DMS 273 (cell line): Measurements from ENCODE around the gene LRRC8D.
A peak's percentile ranks its signal among the peaks of the same experiment; 100 is the strongest.
"Not testable (repeated sequence)": the region's sequence is repeated elsewhere in the genome, so short reads cannot be mapped to it uniquely, and the experiment has no call there.

Source experiments
- DNase-seq: peaks from one replicate; lab custom pipeline; 2025; ENCODE audit not compliant: unreplicated experiment; lab: John Stamatoyannopoulos, UW

The LRRC8D gene

GRCh38 chr1:89908672-89909436 lies 88.0 kb downstream of the LRRC8D start:
- DNase-seq, result peak; percentile 36

DNA sequence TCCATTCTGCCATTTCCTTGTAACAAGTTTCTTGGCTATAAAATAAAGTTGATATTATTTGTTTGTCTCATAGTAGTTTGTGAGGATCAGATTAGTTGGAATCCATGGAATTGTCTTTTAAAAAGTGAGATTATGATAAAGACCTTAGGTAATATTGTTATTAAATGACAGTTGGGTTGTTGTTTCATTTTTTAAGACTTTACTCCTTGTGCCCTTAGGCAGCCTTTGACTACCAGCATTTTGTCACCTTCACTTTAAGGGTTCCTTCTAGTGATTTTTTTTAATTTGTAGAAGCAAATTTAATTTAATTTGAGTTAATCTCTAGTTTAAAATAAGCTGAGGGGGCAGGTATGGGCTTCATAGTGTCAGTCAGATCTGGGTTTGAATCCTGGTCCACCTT lies 89.4 kb downstream of the LRRC8D start:
- DNase-seq, result no peak

DNA sequence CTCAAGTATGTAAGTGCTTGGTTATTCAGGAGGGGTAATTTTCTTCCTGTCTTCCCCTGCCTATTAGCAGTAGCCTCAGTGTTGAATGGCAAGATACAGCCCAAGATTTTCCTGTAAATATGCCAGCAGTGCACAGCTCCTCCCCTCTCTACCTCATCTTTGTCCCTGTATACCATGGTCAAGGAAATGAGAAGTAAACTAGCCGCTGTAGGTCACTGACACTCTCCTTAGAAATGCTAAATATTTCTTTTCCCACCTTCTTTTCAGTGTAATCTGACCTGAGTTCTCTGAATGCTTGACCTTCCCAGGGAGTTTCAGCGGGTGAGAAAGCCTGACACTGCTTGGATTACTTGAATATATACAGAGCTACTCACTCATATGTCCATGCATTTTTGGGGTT lies 89.9 kb downstream of the LRRC8D start:
- peak; percentile 5 for DNase-seq

GRCh38 chr1:89911191-89911991 lies 90.6 kb downstream of the LRRC8D start:
- DNase-seq, result no peak

DNA sequence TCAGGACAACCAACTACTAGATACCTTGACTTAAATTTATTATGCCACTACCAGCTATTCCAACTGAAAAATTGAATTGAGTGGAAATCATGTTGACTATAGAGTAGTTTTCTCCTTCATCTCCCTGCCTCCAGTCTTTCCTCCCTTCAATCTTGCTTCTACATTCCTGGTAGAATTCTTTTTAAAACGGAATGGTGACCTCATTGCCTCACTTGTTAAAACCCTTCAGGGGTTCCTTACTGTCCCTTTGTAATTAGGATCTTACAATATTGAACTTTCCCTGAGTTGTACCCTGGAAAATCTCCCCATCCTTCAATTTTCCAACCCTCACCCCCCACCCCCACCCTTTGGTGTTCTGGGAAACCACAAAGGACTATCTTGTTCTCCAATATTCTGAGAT lies 91.2 kb downstream of the LRRC8D start:
- no peak for DNase-seq

GRCh38 chr1:89913353-89914095 lies 92.7 kb downstream of the LRRC8D start:
- no peak for DNase-seq

GRCh38 chr1:89917353-89917752 lies 96.5 kb downstream of the LRRC8D start:
- DNase-seq, result peak; percentile 33

DNA sequence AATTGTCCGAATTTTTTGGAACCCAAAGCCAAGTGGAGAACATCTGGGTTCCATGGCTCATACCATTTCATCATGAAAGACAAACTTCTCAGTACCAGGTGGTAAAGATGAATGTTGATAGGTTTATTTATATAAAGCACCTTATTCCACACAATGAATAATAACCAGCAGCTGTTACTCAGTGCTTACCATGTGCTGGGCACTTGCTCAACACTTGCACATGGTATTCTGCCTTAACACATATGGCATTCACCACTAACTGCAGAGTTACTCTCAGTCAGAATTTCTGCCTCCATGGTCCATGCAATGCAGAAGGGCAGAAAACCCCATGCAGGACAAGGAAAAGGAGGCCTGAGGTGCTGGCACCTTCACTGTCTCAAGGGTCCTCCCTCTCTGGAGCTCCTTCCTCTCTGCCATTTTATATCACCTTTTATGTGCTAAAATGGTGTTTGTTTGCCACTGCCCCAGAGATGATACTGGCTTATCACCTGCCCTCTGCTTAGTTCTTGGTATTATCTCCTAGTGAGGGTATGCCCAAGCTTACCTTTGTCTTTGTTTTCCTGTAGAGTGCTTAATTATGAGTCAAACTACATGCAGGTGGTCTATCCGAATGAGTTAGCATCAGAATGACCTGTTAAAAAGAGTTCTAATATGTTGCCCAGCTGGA lies 97.4 kb downstream of the LRRC8D start:
- peak; percentile 95 for DNase-seq

GRCh38 chr1:89918794-89919155 lies 97.9 kb downstream of the LRRC8D start:
- DNase-seq, result peak; percentile 38

DNA sequence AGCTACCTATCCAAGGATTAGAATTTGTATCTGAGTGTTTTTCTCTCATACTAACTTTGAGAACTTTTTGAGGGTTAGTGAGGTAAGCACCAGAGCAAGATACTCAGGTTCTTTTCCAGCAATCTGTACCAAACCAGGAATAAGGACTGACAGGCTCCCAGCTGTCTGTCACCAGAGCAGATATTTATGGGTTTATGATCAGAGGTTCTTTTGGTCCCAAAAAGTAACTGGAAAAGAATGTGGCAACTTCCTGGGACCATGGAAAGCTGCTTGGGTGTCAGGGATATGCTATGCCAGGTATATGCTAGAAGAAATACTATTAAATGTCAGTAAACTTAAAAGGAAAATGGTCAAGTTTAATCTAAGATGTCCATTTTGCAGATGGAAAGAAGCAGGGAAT lies 98.3 kb downstream of the LRRC8D start:
- no peak for DNase-seq

- no peak for DNase-seq
These were observed 102.1 kb downstream of the LRRC8D start for GRCh38 chr1:89922911-89923310.

DNA sequence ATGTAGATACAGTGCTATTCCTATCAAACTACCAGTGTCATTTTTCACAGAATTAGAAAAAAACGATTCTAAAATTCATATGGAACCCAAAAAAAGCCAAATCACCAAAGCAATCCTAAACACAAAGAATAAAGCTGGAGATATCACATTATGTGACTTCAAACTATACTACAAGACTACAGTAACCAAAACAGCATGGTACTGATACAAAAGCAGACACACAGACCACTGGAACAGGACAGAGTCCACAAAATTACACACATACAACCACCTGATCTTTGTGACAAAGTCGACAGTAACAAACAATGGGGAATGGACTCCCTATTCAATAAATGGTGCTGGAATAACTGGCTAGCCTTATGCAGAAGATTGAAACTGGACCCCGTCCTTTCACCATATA lies 102.7 kb downstream of the LRRC8D start:
- no peak for DNase-seq

DNA sequence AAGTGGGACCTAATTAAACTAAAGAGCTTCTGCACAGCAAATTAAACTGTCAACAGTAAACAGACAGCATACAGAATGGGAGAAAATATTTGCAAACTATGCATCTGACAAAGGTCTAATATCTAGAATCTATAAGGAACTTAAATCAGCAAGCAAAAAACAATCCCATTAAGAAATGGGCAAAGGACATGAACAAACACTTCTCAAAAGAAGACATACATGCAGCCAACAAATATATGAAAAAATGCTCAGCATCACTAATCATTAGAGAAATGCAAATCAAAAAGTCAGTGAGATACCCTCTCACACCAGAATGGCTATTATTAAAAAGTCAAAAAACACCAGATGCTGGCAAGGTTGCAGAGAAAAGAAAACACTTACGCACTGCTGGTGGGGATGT lies 103.2 kb downstream of the LRRC8D start:
- DNase-seq, result not testable (repeated sequence)

DNA sequence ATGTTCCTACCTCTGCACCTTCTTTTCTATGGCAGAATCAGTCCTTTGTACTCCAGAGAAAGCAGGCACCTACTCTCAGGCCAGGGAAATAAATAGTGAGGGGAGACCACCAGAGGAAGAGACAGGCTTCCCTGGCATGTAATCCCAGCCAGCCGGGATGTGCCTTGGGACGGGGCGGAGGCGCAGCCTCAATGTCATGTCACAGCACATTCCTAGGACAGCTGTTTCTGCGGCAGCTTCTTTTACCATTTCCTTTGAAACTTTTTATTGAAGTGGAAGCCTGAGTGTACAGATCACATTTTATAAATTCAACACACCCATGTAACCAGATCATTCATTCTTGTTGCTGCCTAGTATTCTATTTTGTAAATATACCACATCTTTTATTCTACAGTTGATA lies 106.2 kb downstream of the LRRC8D start:
- DNase-seq, result no peak

GRCh38 chr1:89927478-89927877 lies 106.6 kb downstream of the LRRC8D start:
- DNase-seq, result no peak

GRCh38 chr1:89928506-89928905 lies 107.7 kb downstream of the LRRC8D start:
- no peak for DNase-seq

GRCh38 chr1:89929467-89930063 lies 108.7 kb downstream of the LRRC8D start:
- DNase-seq, result no peak

DNA sequence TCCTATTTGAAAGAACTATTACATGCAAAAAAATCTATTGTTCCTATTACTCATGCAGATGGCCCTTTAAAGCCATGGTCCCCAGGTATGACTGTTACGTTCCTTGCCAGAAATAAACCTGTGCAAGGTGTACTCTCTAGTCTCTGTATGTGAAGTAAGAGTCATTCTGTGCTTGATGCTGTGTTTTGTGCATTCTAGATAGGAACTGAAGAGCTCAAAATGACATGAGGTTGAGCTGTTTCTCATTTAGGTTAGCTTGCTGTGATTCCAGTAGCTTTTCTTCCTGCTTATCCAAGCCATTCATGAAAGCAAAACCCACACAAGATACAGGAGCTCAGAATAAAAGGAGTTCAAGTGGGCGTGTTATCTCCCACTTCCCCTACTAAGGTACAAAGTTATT lies 109.7 kb downstream of the LRRC8D start:
- DNase-seq, result no peak

DNA sequence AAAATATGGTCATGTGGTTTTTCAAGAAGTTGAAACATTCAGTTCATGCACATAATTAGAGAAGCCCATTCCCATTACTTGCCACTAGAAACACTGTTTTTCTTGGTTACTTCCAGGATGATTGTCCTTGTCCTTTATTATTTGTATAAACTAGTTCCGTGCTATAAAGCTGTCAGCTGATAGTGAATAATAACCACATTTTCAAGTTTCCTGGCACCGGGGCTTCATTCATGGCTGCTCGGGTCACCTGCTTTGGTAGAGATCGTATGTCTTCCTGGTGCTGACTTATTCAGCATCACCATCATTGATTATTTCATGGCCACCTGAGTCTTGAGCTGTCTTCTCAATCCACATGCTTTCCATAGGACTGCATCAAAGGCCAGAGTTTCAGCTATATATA lies 111.1 kb downstream of the LRRC8D start:
- DNase-seq, result no peak

- no peak for DNase-seq
These were observed 111.9 kb downstream of the LRRC8D start for GRCh38 chr1:89932598-89933364.
